Measurements from ENCODE around the gene RIMS1. TPM values are rescaled to one million over a fixed set of nuclear protein-coding genes. Genes with fewer than 3 reads are reported as not detected.

Gene RIMS1
- total RNA-seq, 1 experiment from 2014 or later = 0.51 TPM

- Histone ChIP-seq H3K27me3 (ENCODE audit: low read length) (no peaks in the 10 kb centered on the region), H3K9me3 (ENCODE audit: low read length) (no peaks in the 10 kb centered on the region), H2AFZ (ENCODE audit: low read length) (no peak overlapping the region), H3K4me3 (ENCODE audit: low read length) (no peak overlapping the region), H3K9me2 (replicated peaks; ENCODE audit: low read length) (no peaks in the 10 kb centered on the region), H3K36me3 (ENCODE audit: low read depth, low read length) (no peaks in the 10 kb centered on the region), H3K4me1 (ENCODE audit: insufficient read depth, low read length) (no peaks in the 10 kb centered on the region), H3K27ac (ENCODE audit: low read length) (no peak overlapping the region), H3K4me2 (ENCODE audit: low read length) (no peak overlapping the region), H4K20me1 (ENCODE audit: low read length) (no peaks in the 10 kb centered on the region), H3F3A (ENCODE audit: low read length, unreplicated experiment) (no peaks in the 10 kb centered on the region), H3K79me2 (ENCODE audit: low read length) (no peaks in the 10 kb centered on the region), H3K9ac (ENCODE audit: low read length) (no peak overlapping the region)
- ChIA-PET POLR2A (ENCODE audit: unreplicated experiment) (no interaction called here), CTCF (no interaction called here)
- BruUV-seq (replicated peaks) = no TSS peak
- intact Hi-C loops (cut with micrococcal nuclease) = loop anchor here (10.0 kb wide), 1 partner anchor 435 kb away; no protein-coding TSS in a partner anchor
- no peak for TF ChIP-seq EZH2 (IDR thresholded peaks at IDR 0.05; ENCODE audit: low read length, unreplicated experiment)
- TF ChIP-seq CTCF (conservative IDR thresholded peaks at IDR 0.05; ENCODE audit: low read depth, low read length) = no peak
- TF ChIP-seq EZH2phosphoT487 (IDR thresholded peaks at IDR 0.05; ENCODE audit: borderline replicate concordance, low read length) = no peak
- DNase-seq (no peak), ATAC-seq (no peak)
Measured at GRCh38 chr6:72149715-72150114, 263.4 kb downstream of the RIMS1 start.

GRCh38 chr6:72151742-72152141 lies 265.4 kb downstream of the RIMS1 start:
- Histone ChIP-seq H3K4me3 (ENCODE audit: low read length) (no peak overlapping the region), H3K9me2 (replicated peaks; ENCODE audit: low read length) (no peaks in the 10 kb centered on the region), H3K36me3 (ENCODE audit: low read depth, low read length) (no peaks in the 10 kb centered on the region), H3K27ac (ENCODE audit: low read length) (no peak overlapping the region), H2AFZ (ENCODE audit: low read length) (no peak overlapping the region), H3K4me1 (ENCODE audit: insufficient read depth, low read length) (no peaks in the 10 kb centered on the region), H3K79me2 (ENCODE audit: low read length) (no peaks in the 10 kb centered on the region), H4K20me1 (ENCODE audit: low read length) (no peaks in the 10 kb centered on the region), H3F3A (ENCODE audit: low read length, unreplicated experiment) (no peaks in the 10 kb centered on the region), H3K9ac (ENCODE audit: low read length) (no peak overlapping the region), H3K4me2 (ENCODE audit: low read length) (no peak overlapping the region), H3K9me3 (ENCODE audit: low read length) (no peaks in the 10 kb centered on the region), H3K27me3 (ENCODE audit: low read length) (no peaks in the 10 kb centered on the region)
- intact Hi-C loops (cut with micrococcal nuclease) = no loop called here
- ATAC-seq (no peak), DNase-seq (no peak)
- ChIA-PET POLR2A (ENCODE audit: unreplicated experiment) (no interaction called here), CTCF (no interaction called here)
- TF ChIP-seq CTCF (conservative IDR thresholded peaks at IDR 0.05; ENCODE audit: low read depth, low read length) (no peak), EZH2phosphoT487 (IDR thresholded peaks at IDR 0.05; ENCODE audit: borderline replicate concordance, low read length) (no peak), EZH2 (IDR thresholded peaks at IDR 0.05; ENCODE audit: low read length, unreplicated experiment) (no peak)
- BruUV-seq (replicated peaks) = no TSS peak

DNA sequence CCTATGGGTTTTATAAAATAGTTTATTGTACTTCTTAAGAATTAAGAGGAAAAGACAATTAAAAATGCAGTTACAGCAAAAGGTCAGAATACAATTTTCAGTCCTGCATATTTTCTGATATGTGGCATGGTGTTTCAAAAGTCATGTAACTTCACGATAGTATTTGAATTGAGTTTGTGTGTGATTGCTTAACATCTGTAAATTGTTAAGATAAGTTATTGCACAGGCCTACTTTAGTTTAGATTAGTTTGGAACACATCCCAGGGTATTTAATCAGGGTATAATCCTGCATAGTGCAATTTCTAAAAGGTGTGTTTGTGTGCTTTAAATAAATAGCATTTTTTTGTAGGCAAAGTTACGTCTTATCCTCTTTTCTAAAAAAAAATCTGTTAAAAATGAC lies 289.6 kb downstream of the RIMS1 start:
- no peak for TF ChIP-seq EZH2phosphoT487 (IDR thresholded peaks at IDR 0.05; ENCODE audit: borderline replicate concordance, low read length)
- TF ChIP-seq EZH2 (IDR thresholded peaks at IDR 0.05; ENCODE audit: low read length, unreplicated experiment) = no peak
- no peak for TF ChIP-seq CTCF (conservative IDR thresholded peaks at IDR 0.05; ENCODE audit: low read depth, low read length)
- no peak overlapping the region for H3K4me2 ChIP-seq (ENCODE audit: low read length)
- H3K36me3 ChIP-seq (ENCODE audit: low read depth, low read length) = no peaks in the 10 kb centered on the region
- no peaks in the 10 kb centered on the region for H4K20me1 ChIP-seq (ENCODE audit: low read length)
- no peak overlapping the region for H3K27ac ChIP-seq (ENCODE audit: low read length)
- no peaks in the 10 kb centered on the region for H3K9me2 ChIP-seq (replicated peaks; ENCODE audit: low read length)
- no peaks in the 10 kb centered on the region for H3K27me3 ChIP-seq (ENCODE audit: low read length)
- H3K9me3 ChIP-seq (ENCODE audit: low read length) = no peaks in the 10 kb centered on the region
- intact Hi-C loops (cut with micrococcal nuclease) = no loop called here
- H3K9ac ChIP-seq (ENCODE audit: low read length) = no peak overlapping the region
- DNase-seq = no peak
- no peaks in the 10 kb centered on the region for H3F3A ChIP-seq (ENCODE audit: low read length, unreplicated experiment)
- H2AFZ ChIP-seq (ENCODE audit: low read length) = no peak overlapping the region
- H3K4me1 ChIP-seq (ENCODE audit: insufficient read depth, low read length) = peaks cover 5% of the 10 kb centered on the region; the same call in 1 of the 2 replicates
- ChIA-PET POLR2A (ENCODE audit: unreplicated experiment) (no interaction called here), CTCF (no interaction called here)
- H3K79me2 ChIP-seq (ENCODE audit: low read length) = no peaks in the 10 kb centered on the region
- BruUV-seq (replicated peaks) = no TSS peak
- no peak overlapping the region for H3K4me3 ChIP-seq (ENCODE audit: low read length)
- ATAC-seq = no peak

Measured in PC-3 (cell line).